ENCODE measurements around the gene SYNC. TPM values are rescaled to one million over a fixed set of nuclear protein-coding genes. Genes with fewer than 3 reads are reported as not detected.

Gene SYNC
- total RNA-seq (2013; cell fraction: nucleolus; rRNA removed), result 1.8 TPM in 1 of 2 replicates, not detected in the other
- total RNA-seq (2014; rRNA removed) (0.27 TPM in 1 of 2 replicates, not detected in the other), total RNA-seq (2014; rRNA removed; fragmentation: Illumina TruSeq; extraction: Trizol) (0.04 TPM in 1 of 2 replicates, not detected in the other), total RNA-seq (2021) (not detected in 2 replicates), polyA plus RNA-seq (2011; rRNA removed) (0.05 TPM in 1 of 2 replicates, not detected in the other), polyA plus RNA-seq (2014; fragmentation: Illumina TruSeq; extraction: Trizol) (0.05 TPM in 1 of 2 replicates, not detected in the other), polyA plus RNA-seq (2014; fragmentation: Nextera tagmentation; extraction: Ambion mirVana) (not detected), polyA plus RNA-seq (2014; rRNA removed) (not detected in 2 replicates), polyA plus RNA-seq (2016; fragmentation: Nextera tagmentation; extraction: Ambion mirVana) (under 1 TPM in 1 of 2 experiments, not detected in 1; 0.12 TPM), polyA minus RNA-seq (2011; rRNA and poly(A)+ RNA removed) (not detected in 2 replicates), Bru-seq, nascent RNA (not detected), BruChase-seq, experiment 1, labeled RNA remaining after a 6-hour chase (not detected), BruChase-seq, experiment 2, labeled RNA remaining after a 2-hour chase (percentile 4 among the genes with signal in this experiment)
- polyA plus RNA-seq (2011; ENCODE audit: low read depth), result not detected
- polyA plus RNA-seq (2011; cell fraction: cytosol; rRNA removed), result not detected in 2 replicates
- not detected in 2 replicates for polyA plus RNA-seq (2011; cell fraction: nucleus; rRNA removed)
- polyA plus RNA-seq (2012), result not detected in 2 replicates
- not detected in 2 replicates for polyA minus RNA-seq (2011; cell fraction: cytosol; rRNA and poly(A)+ RNA removed)
- not detected in 2 replicates for polyA minus RNA-seq (2011; cell fraction: nucleus; rRNA and poly(A)+ RNA removed)
- long read RNA-seq, experiment 1, partial matches to known transcripts, result 0 of 5 reads
- long read RNA-seq, experiment 1, other reads (novel, unspliced or antisense), result 5 of 5 reads
- long read RNA-seq, experiment 2, partial matches to known transcripts, result 0 of 62 reads
- long read RNA-seq, experiment 2, other reads (novel, unspliced or antisense), result 62 of 62 reads

GRCh38 chr1:32702599-32703478 lies at the start of gene SYNC:
Gene SYNC (minus strand): TSS chr1:32702770. CDS start chr1:32702660, 110 bp downstream.
- Histone ChIP-seq H3K79me2 (ENCODE audit: control insufficient read depth, insufficient read depth, low read length) (no peaks in the 10 kb centered on the region), H3K4me3 (peak within 1 kb of the TSS; percentile 11; the same call in 1 of the 2 replicates), H3K27ac (ENCODE audit: control insufficient read depth, insufficient read depth) (no peak within 1 kb of the TSS), H3K36me3 (ENCODE audit: control insufficient read depth in 2 of 2, insufficient read depth in 2 of 2, low read length in 1 of 2) (no peaks in the 10 kb centered on the region), H3K4me1 (ENCODE audit: control insufficient read depth, insufficient read depth, low read length) (no peaks in the 10 kb centered on the region), H3K9me3 (replicated peaks; ENCODE audit: control insufficient read depth, insufficient read depth, low read length) (no peaks in the 10 kb centered on the region), H3K4me2 (ENCODE audit: control insufficient read depth, insufficient read depth) (peak within 1 kb of the TSS; percentile 56), H2AFZ (ENCODE audit: control insufficient read depth, low read depth, low read length) (no peak within 1 kb of the TSS), H3K9ac (ENCODE audit: control insufficient read depth, insufficient read depth, low read length) (no peak within 1 kb of the TSS), H3K27me3 (replicated peaks in 1 of 2; ENCODE audit: control insufficient read depth in 2 of 2, insufficient read depth in 2 of 2, low read length in 1 of 2) (peaks cover 6 to 13% of the 10 kb centered on the region in 2 experiments; a peak in 3 of 4 replicates), H4K20me1 (ENCODE audit: control insufficient read depth, insufficient read depth) (no peaks in the 10 kb centered on the region)
- ChIA-PET RAD21 (ENCODE audit: unreplicated experiment) (no interaction called here), POLR2A (no interaction called here), CTCF (interaction anchor here (1.3 kb wide), 1 partner anchor 9 kb away, joined by 5 read pairs; no protein-coding TSS in a partner anchor), SMC1A (ENCODE audit: uncharacterized antibody, unreplicated experiment) (interaction anchor here (0.9 kb wide), 1 partner anchor 15 kb away, joined by 3 read pairs; no protein-coding TSS in a partner anchor)
- intact Hi-C loops (cut with micrococcal nuclease; ENCODE audit: unreplicated experiment), result no loop called here
- FAIRE-seq (no peak), ATAC-seq (peak; percentile 75), DNase-seq (ENCODE audit: low read depth, low spot score) (no peak)
- no TSS peak for BruUV-seq (replicated peaks)
- WGBS (ENCODE audit: insufficient coverage, insufficient replicate concordance, low lambda C conversion rate, missing lambda C conversion rate), result 2% methylated on average over 41 of the region's 70 CpGs
- peak; percentile 99 for TF ChIP-seq SUZ12 (IDR thresholded peaks at IDR 0.05; ENCODE audit: unreplicated experiment)
- no peak for TF ChIP-seq RBBP5 (conservative IDR thresholded peaks at IDR 0.05)
- in situ Hi-C loops (cut with MboI), result no loop called here

Data from GM12878 (cell line).